Cardiac septum (tissue), 1 donor: ENCODE data around the gene DSCAML1. TPM values are rescaled to one million over a fixed set of nuclear protein-coding genes. Genes with fewer than 3 reads are reported as not detected.

Experiments
- DNase-seq: peaks from one replicate; pipeline ENCODE4 v3.0.0-alpha.2; 2020; ENCODE audit warnings: low spot score
- intact Hi-C: fragments of 100-400 bp; cut with DNase I; formaldehyde crosslinking; loops from one replicate; pipeline ENCODE4 v1.14.0; 2022
- total RNA-seq: library from RNA; stranded (reverse); fragmentation: NEBNext Ultra II Directional; extraction: Animal tissue kit (Norgen Biotek cat#: 25700); gene quantifications from one replicate; pipeline ENCODE4 v1.2.1, GENCODE V29; 2021
- donor health status: DM: no; HTN: no; CAD: no.

Gene DSCAML1
- total RNA-seq, 1 donor from 2014 or later = 1.2 TPM

GRCh38 chr11:117587416-117587815, 209.6 kb downstream of the DSCAML1 start:
- intact Hi-C loops = no loop called here
- peak; percentile 20 for DNase-seq

GRCh38 chr11:117586392-117586791, 210.6 kb downstream of the DSCAML1 start:
- intact Hi-C loops = no loop called here
- DNase-seq = peak; percentile 39

- peak; percentile 36 for DNase-seq
- intact Hi-C loops = no loop called here
These were observed 211.4 kb downstream of the DSCAML1 start for GRCh38 chr11:117585631-117586030.

GRCh38 chr11:117584056-117584830, 212.8 kb downstream of the DSCAML1 start:
- intact Hi-C loops = no loop called here
- peak; percentile 55 for DNase-seq

- intact Hi-C loops = no loop called here
- DNase-seq = peak; percentile 65
These were observed 213.8 kb downstream of the DSCAML1 start for GRCh38 chr11:117583063-117583801.

GRCh38 chr11:117582433-117582832, 214.6 kb downstream of the DSCAML1 start:
- DNase-seq = peak; percentile 24
- intact Hi-C loops = no loop called here

- DNase-seq = peak; percentile 63
These were observed 216.2 kb downstream of the DSCAML1 start for GRCh38 chr11:117580866-117581265.

GRCh38 chr11:117579161-117579560, 217.9 kb downstream of the DSCAML1 start:
- intact Hi-C loops = no loop called here

More at GRCh38 chr11:117580866-117581265, 216.2 kb downstream of the DSCAML1 start:
- intact Hi-C loops = no loop called here

GRCh38 chr11:117575856-117576255, 221.2 kb downstream of the DSCAML1 start:
- DNase-seq = peak; percentile 14
- intact Hi-C loops = no loop called here

More at GRCh38 chr11:117579161-117579560, 217.9 kb downstream of the DSCAML1 start:
- peak; percentile 33 for DNase-seq

GRCh38 chr11:117574551-117574950, 222.5 kb downstream of the DSCAML1 start:
- no peak for DNase-seq
- intact Hi-C loops = no loop called here

GRCh38 chr11:117573326-117573725, 223.7 kb downstream of the DSCAML1 start:
- peak; percentile 59 for DNase-seq
- intact Hi-C loops = no loop called here

GRCh38 chr11:117572671-117573070, 224.3 kb downstream of the DSCAML1 start:
- intact Hi-C loops = no loop called here
- peak; percentile 58 for DNase-seq

GRCh38 chr11:117572129-117572528, 224.9 kb downstream of the DSCAML1 start:
- intact Hi-C loops = no loop called here
- DNase-seq = peak; percentile 26

- intact Hi-C loops = no loop called here
- DNase-seq = no peak
These were observed 226.3 kb downstream of the DSCAML1 start for GRCh38 chr11:117570701-117571100.

- DNase-seq = no peak
These were observed 227.1 kb downstream of the DSCAML1 start for GRCh38 chr11:117569911-117570310.

GRCh38 chr11:117565709-117566108, 231.3 kb downstream of the DSCAML1 start:
- no peak for DNase-seq
- intact Hi-C loops = no loop called here

More at GRCh38 chr11:117569911-117570310, 227.1 kb downstream of the DSCAML1 start:
- intact Hi-C loops = no loop called here

- no peak for DNase-seq
- intact Hi-C loops = no loop called here
These were observed 232.7 kb downstream of the DSCAML1 start for GRCh38 chr11:117564321-117564720.

GRCh38 chr11:117563556-117563955, 233.5 kb downstream of the DSCAML1 start:
- intact Hi-C loops = no loop called here
- DNase-seq = no peak

- no peak for DNase-seq
- intact Hi-C loops = no loop called here
These were observed 234.9 kb downstream of the DSCAML1 start for GRCh38 chr11:117562136-117562535.

- DNase-seq = peak; percentile 60
- intact Hi-C loops = no loop called here
These were observed 236.1 kb downstream of the DSCAML1 start for GRCh38 chr11:117560780-117561530.
